Testis (tissue), 2 donors: ENCODE data around the gene SMARCD2.
"Not testable (repeated sequence)": the region's sequence is repeated elsewhere in the genome, so short reads cannot be mapped to it uniquely, and the experiment has no call there.

Source experiments
- CTCF ChIP-seq, 3 experiments: fragments of 450-650 bp in 2 of 3; fragments of 200-600 bp in 1 of 3; sonication (generic) in 1 of 3; IDR thresholded peaks; one replicate each; pipeline ENCODE4 v1.5.1; 2016 to 2019; ENCODE audit warnings: antibody characterized with exemption in 3 of 3, mild to moderate bottlenecking in 2 of 3, moderate library complexity in 1 of 3
- POLR2A ChIP-seq: fragments of 450-650 bp; IDR thresholded peaks from one replicate; pipeline ENCODE4 v1.6.1; 2017; ENCODE audit warnings: antibody characterized with exemption, mild to moderate bottlenecking, moderate library complexity

- not testable (repeated sequence) for TF ChIP-seq CTCF (IDR thresholded peaks at IDR 0.05); POLR2A
These were observed 35.9 kb upstream of the SMARCD2 start for GRCh38 chr17:63878413-63878812.
